Duodenal mucosa (tissue), 2 donors: ENCODE data around the gene GRB10.

Source experiments
- H3K27ac ChIP-seq: one replicate; pipeline ENCODE4 v1.7.0; 2013; ENCODE audit warnings: low read depth, low read length
- H3K27me3 ChIP-seq, 2 donors: one replicate each; pipeline ENCODE4 v1.7.0; 2013; ENCODE audit warnings: low read length in 2 of 2, control low read depth in 1 of 2; ENCODE audit not compliant: insufficient read depth in 2 of 2, control insufficient read depth in 1 of 2
- H3K36me3 ChIP-seq, 2 donors: one replicate each; pipeline ENCODE4 v1.7.0; 2013; ENCODE audit warnings: low read length in 2 of 2, control low read depth in 1 of 2; ENCODE audit not compliant: insufficient read depth in 2 of 2, control insufficient read depth in 1 of 2
- H3K4me1 ChIP-seq, 2 donors: one replicate each; pipeline ENCODE4 v1.7.0; 2013; ENCODE audit warnings: low read length in 2 of 2, control low read depth in 1 of 2; ENCODE audit not compliant: insufficient read depth in 2 of 2, control insufficient read depth in 1 of 2
- H3K4me3 ChIP-seq, 2 donors: one replicate each; pipeline ENCODE4 v1.7.0; 2013; ENCODE audit warnings: low read length in 2 of 2, low read depth in 1 of 2
- H3K9ac ChIP-seq, 2 donors: one replicate each; pipeline ENCODE4 v1.7.0; 2013; ENCODE audit warnings: low read length in 2 of 2, low read depth in 1 of 2
- H3K9me3 ChIP-seq, 2 donors: one replicate each; pipeline ENCODE4 v1.7.0; 2013; ENCODE audit warnings: low read length in 2 of 2, control low read depth in 1 of 2; ENCODE audit not compliant: control insufficient read depth in 1 of 2

GRB10 gene

DNA sequence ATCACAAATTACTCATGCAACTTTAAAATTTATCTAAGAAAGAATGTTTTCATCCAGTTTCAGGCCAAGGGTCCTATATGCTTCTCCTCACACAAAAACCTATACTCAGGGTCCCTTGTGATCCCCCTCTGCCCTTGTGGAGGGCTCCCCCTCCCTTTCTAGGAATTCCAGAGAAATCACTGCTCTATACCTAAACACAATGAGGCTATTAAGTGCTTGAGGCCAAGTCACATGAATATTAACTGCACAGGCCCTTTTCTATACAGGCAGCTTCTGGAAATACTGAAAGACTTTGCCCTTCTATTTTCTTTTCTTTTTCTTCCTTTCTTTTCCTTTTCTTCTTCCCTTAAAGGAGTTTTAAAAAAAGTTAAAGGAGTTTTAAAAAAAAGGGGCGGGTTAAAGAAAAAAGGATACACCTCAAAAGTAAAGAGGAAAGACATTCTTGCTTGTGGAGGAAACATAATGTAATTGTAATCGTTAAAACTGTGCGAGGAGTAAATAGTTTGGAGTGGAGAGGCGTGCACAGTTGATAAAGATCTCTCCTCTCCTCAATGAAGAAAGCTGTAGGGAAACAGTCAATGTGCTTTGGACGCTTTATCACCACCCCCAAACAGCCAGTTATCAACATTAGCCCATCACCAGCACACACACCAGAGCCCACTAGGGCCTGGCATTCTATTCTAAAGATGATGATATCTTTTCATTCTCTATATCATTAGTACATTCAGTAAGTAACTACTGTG, 16.4 kb downstream of the GRB10 start:
- no peak overlapping the region for H3K27ac ChIP-seq
- no peaks in the 10 kb centered on the region for H3K36me3 ChIP-seq
- H3K9ac ChIP-seq = no peak overlapping the region
- H3K27me3 ChIP-seq = no peaks in the 10 kb centered on the region
- H3K9me3 ChIP-seq = no peaks in the 10 kb centered on the region
- H3K4me3 ChIP-seq = no peak overlapping the region
- peaks cover 0 to 17% of the 10 kb centered on the region in 2 donors for H3K4me1 ChIP-seq

- no peak overlapping the region for H3K9ac ChIP-seq
- H3K27me3 ChIP-seq = no peaks in the 10 kb centered on the region
- no peak overlapping the region for H3K4me3 ChIP-seq
- H3K9me3 ChIP-seq = no peaks in the 10 kb centered on the region
- H3K36me3 ChIP-seq = no peaks in the 10 kb centered on the region
- no peak overlapping the region for H3K27ac ChIP-seq
- H3K4me1 ChIP-seq = peaks cover 0 to 16% of the 10 kb centered on the region in 2 donors
Observed at GRCh38 chr7:50762337-50762736, 20.4 kb downstream of the GRB10 start.

- Histone ChIP-seq H3K4me3 (no peak overlapping the region), H3K36me3 (no peaks in the 10 kb centered on the region)
Observed at GRCh38 chr7:50761713-50762112, 21.0 kb downstream of the GRB10 start.

DNA sequence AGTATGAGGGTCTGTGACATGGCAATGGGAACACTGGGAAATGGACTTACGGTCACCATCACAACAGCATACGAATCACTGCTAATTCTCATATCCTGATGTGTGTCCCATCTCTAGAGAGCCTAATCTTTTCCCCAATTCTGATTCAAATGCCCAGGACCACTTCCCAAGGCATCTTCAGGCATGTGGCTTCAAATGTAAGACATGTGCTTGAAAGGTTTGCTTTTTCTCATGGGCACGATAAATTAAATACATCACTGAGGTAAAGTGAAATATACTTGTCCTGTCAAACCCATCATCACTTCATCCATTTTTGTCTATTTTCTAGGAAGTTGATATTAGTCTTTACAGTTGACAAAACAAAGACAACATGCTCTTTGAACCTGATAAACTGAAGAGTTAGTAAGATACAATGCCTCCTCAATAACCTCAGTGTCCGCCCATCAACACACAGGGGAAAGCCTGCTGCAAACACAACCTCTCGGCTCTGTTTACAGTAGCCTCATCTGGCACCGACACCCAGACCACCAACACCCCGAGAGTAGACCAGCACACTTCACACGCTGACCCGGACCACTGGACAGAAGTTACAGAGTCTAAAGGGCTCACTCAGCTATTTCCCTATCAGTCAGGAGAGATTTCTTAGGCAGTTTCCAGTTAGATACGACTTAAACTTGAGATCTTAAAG, 24.8 kb downstream of the GRB10 start:
- Histone ChIP-seq H3K36me3 (peaks cover 0 to 9% of the 10 kb centered on the region in 2 donors), H3K9ac (no peak overlapping the region), H3K27me3 (no peaks in the 10 kb centered on the region), H3K27ac (no peak overlapping the region), H3K9me3 (no peaks in the 10 kb centered on the region), H3K4me3 (no peak overlapping the region), H3K4me1 (peaks cover 8 to 9% of the 10 kb centered on the region in 2 donors)

More at GRCh38 chr7:50761713-50762112, 21.0 kb downstream of the GRB10 start:
- peaks cover 0 to 11% of the 10 kb centered on the region in 2 donors for H3K4me1 ChIP-seq
- H3K9me3 ChIP-seq = no peaks in the 10 kb centered on the region
- H3K27me3 ChIP-seq = no peaks in the 10 kb centered on the region
- H3K9ac ChIP-seq = no peak overlapping the region
- no peak overlapping the region for H3K27ac ChIP-seq

DNA sequence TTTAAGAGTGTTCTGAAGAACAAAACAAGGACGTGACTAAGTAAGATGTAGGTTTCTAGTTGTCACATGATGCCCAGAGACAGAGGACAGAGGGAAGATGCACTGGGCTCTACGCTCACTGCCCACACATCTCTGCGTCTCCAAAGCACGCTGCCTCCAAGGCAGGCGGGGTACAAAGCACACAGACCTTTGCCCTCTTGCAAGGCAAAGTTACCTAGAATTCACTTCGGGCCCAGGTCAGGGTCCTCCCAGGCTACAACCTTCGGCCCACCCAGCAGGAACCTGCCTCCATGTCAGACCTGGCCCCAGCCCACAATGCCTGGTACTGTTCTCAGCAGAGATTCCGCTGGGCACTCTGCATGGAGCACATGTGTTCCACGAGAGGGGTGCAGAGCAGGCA, 26.5 kb downstream of the GRB10 start:
- peaks cover 8 to 9% of the 10 kb centered on the region in 2 donors for H3K4me1 ChIP-seq
- H3K9ac ChIP-seq = no peak overlapping the region
- H3K36me3 ChIP-seq = peaks cover 0 to 9% of the 10 kb centered on the region in 2 donors
- H3K27ac ChIP-seq = no peak overlapping the region
- H3K9me3 ChIP-seq = no peaks in the 10 kb centered on the region
- H3K4me3 ChIP-seq = no peak overlapping the region
- no peaks in the 10 kb centered on the region for H3K27me3 ChIP-seq

DNA sequence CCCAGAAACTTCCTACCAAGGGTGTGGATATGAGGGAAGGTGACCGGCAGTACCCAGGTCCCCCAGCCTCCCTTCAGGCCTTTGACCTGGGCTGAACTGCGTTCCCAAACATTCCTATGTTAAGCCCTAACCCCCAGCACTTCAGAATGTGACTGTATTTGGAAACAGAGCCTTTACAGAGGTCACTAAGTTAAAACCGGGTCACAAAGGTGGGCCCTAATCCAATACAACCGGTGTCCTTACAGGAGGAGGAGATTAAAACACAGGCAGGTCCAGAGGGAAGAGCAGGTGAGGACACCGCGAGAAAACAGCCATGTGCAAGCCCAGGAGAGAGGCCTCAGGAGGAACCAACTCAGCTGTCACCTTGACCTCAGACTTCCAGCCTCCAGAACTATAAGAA, 28.0 kb downstream of the GRB10 start:
- Histone ChIP-seq H3K9me3 (no peaks in the 10 kb centered on the region), H3K4me1 (peaks cover 8 to 9% of the 10 kb centered on the region in 2 donors), H3K9ac (no peak overlapping the region), H3K4me3 (no peak overlapping the region), H3K27me3 (no peaks in the 10 kb centered on the region), H3K27ac (no peak overlapping the region), H3K36me3 (peaks cover 0 to 9% of the 10 kb centered on the region in 2 donors)

DNA sequence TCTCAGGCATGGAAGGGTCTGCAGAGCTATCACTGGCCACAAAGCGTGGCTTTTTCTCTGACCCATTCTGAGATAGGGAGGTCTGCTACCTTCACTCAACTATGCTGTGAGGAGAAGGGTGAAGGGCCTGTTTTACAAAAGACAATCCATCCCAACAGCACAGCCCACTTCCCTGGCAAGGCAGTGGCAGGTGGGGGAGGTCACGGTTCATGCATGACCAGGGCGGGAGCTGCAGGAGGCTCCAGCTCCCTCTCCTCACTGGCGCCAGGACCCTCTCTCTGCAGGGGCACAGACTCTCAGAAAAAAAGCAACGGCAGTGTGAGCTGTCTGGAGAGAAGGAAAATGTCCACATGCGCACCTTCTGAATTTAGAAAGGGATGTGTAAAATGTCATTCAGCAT, 28.5 kb downstream of the GRB10 start:
- Histone ChIP-seq H3K4me1 (peaks cover 8 to 9% of the 10 kb centered on the region in 2 donors), H3K27ac (no peak overlapping the region), H3K9me3 (no peaks in the 10 kb centered on the region), H3K27me3 (no peaks in the 10 kb centered on the region), H3K9ac (no peak overlapping the region), H3K36me3 (peaks cover 0 to 9% of the 10 kb centered on the region in 2 donors), H3K4me3 (no peak overlapping the region)

GRCh38 chr7:50752422-50752821, 30.3 kb downstream of the GRB10 start:
- Histone ChIP-seq H3K4me3 (no peak overlapping the region), H3K9me3 (no peaks in the 10 kb centered on the region), H3K36me3 (peaks cover 0 to 9% of the 10 kb centered on the region in 2 donors), H3K27me3 (no peaks in the 10 kb centered on the region), H3K27ac (no peak overlapping the region), H3K9ac (no peak overlapping the region), H3K4me1 (peaks cover 8 to 9% of the 10 kb centered on the region in 2 donors)

GRCh38 chr7:50751146-50751545, 31.6 kb downstream of the GRB10 start:
- H3K4me1 ChIP-seq = peaks cover 2 to 4% of the 10 kb centered on the region in 2 donors
- peaks cover 0 to 9% of the 10 kb centered on the region in 2 donors for H3K36me3 ChIP-seq
- H3K27ac ChIP-seq = no peak overlapping the region
- no peaks in the 10 kb centered on the region for H3K27me3 ChIP-seq
- no peak overlapping the region for H3K4me3 ChIP-seq
- H3K9ac ChIP-seq = no peak overlapping the region
- no peaks in the 10 kb centered on the region for H3K9me3 ChIP-seq

DNA sequence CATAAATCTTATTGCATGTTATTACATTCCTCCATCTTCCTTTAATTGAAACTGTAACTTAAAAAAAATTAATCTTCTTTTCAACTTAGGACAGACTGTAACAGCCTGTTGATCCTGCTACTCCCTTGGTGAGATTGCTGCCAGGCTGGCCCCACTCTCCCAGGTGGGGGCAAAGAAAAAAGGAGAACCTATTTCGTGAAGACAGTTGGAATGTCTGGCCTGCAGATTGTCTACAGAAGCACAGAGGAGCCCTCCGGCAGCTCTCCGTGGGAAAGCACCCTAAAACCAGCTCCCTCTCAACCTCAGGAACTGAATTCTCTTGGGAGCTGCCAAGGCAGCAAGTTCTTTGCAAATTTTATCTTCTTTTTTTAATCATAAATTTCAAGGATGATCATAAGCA, 32.8 kb downstream of the GRB10 start:
- Histone ChIP-seq H3K9me3 (no peaks in the 10 kb centered on the region), H3K9ac (no peak overlapping the region), H3K4me3 (no peak overlapping the region), H3K27me3 (no peaks in the 10 kb centered on the region), H3K36me3 (peaks cover 0 to 4% of the 10 kb centered on the region in 2 donors), H3K27ac (no peak overlapping the region), H3K4me1 (no peaks in the 10 kb centered on the region)
